Activated CD4-positive, alpha-beta memory T cell treated with anti-CD3 and anti-CD28 coated beads for 36 hours (primary cell): Measurements from ENCODE around the gene TM4SF5. TPM values are rescaled to one million over a fixed set of nuclear protein-coding genes. Genes with fewer than 3 reads are reported as not detected.

Experiments used
- CTCF ChIA-PET: fragments of 350-600 bp; sonication (Branson Sonifier 250); formaldehyde crosslinking; loops from one replicate; lab custom pipeline; 2021; ENCODE audit warnings: antibody characterized with exemption, inconsistent platforms; lab: Charles Lee
- POLR2A ChIA-PET: fragments of 350-600 bp; sonication (Branson Sonifier 250); formaldehyde crosslinking; loops from one replicate; lab custom pipeline; 2021; ENCODE audit warnings: antibody characterized with exemption; lab: Charles Lee
- DNase-seq: peaks from one replicate; pipeline ENCODE4 v3.0.0-alpha.2; 2020
- H3K27ac Mint-ChIP-seq: one replicate; pipeline ENCODE4 v1.8.0; 2021; ENCODE audit warnings: mixed read lengths
- H3K27me3 Mint-ChIP-seq: one replicate; pipeline ENCODE4 v1.8.0; 2021; ENCODE audit warnings: mixed read lengths
- H3K36me3 Mint-ChIP-seq: one replicate; pipeline ENCODE4 v1.8.0; 2021; ENCODE audit warnings: mixed read lengths
- H3K4me1 Mint-ChIP-seq: one replicate; pipeline ENCODE4 v1.8.0; 2021; ENCODE audit warnings: low read depth, mixed read lengths
- H3K4me3 Mint-ChIP-seq: one replicate; pipeline ENCODE4 v1.8.0; 2021; ENCODE audit warnings: mild to moderate bottlenecking, mixed read lengths
- H3K9me3 Mint-ChIP-seq: one replicate; pipeline ENCODE4 v1.8.0; 2021; ENCODE audit warnings: mixed read lengths
- intact Hi-C: fragments of 100-400 bp; cut with micrococcal nuclease; formaldehyde crosslinking; loops from one replicate; pipeline ENCODE4 v1.15.1; 2023
- total RNA-seq, 2 experiments: library from RNA; stranded (reverse); gene quantifications; one replicate each; pipeline ENCODE4 v1.2.3, GENCODE V29; 2021

The TM4SF5 gene
- total RNA-seq, 2 experiments from 2014 or later = not detected

DNA sequence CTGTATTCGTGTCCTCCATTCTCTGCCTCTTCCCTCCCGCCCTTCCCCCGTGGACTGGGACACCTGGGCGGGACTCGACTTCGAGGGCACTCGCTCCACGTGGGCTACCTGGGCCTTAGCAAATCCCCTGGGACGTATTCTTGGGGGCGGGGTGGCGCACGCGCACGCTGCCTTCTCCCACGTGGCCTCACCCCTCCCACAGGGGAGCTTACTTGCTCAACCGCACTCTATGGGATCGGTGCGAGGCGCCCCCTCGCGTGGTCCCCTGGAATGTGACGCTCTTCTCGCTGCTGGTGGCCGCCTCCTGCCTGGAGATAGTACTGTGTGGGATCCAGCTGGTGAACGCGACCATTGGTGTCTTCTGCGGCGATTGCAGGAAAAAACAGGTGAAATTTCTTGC is 11.0 kb downstream of the TM4SF5 start:
- peak; percentile 45 for DNase-seq
- no peak overlapping the region for H3K27ac Mint-ChIP-seq
- no peaks in the 10 kb centered on the region for H3K9me3 Mint-ChIP-seq
- H3K27me3 Mint-ChIP-seq = peaks cover 52% of the 10 kb centered on the region
- ChIA-PET CTCF (no interaction called here), POLR2A (no interaction called here)
- intact Hi-C loops = no loop called here
- no peaks in the 10 kb centered on the region for H3K36me3 Mint-ChIP-seq
- no peak overlapping the region for H3K4me3 Mint-ChIP-seq
- peaks cover 15% of the 10 kb centered on the region for H3K4me1 Mint-ChIP-seq

DNA sequence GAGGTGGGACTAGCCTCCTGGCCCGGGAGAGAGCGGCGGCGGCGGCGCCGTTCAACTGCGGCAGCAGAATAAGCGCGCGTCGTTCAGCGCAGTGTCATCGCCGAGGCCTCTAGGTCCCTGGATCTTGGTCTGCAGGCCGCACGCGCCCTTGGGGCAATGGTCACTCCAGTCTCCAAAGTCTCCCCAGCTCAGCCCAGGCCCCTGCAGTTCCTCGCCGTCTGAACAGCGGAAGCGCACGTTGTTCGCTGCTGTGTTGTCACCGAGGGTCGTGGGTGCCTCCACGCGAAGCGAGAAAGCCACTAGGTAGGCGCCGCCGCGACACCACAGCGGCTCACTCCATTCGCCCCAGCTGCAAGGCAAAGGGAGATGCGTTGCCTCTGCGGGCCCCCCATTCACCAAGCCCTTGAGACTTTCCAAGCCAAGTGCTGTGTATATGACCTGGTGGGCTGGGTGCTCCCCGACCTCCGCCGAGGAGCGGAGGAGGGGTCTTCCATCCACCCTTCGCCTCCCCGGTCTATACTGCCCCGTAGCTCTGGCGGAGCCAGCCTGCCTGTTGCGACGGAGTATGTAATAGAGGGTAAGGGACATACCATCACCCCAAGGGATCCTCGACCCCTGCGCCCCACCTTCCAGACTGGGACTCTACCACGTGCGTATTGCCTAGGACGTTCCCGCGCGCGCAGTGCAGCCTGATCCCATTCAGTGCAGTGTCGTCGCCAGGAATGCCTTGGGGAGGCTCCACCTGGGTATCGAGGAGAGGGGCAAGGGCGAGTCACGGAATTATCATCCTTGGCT is 13.8 kb downstream of the TM4SF5 start:
- CTCF ChIA-PET = interaction anchor here (1.3 kb wide), 1 partner anchor 54 kb away, joined by 4 read pairs; no protein-coding TSS in a partner anchor
- H3K27ac Mint-ChIP-seq = no peak overlapping the region
- no peaks in the 10 kb centered on the region for H3K9me3 Mint-ChIP-seq
- H3K36me3 Mint-ChIP-seq = no peaks in the 10 kb centered on the region
- intact Hi-C loops = loop anchor here (2.0 kb wide), 1 partner anchor 103 kb away; no protein-coding TSS in a partner anchor
- DNase-seq = no peak
- H3K4me1 Mint-ChIP-seq = peaks cover 22% of the 10 kb centered on the region
- POLR2A ChIA-PET = interaction anchor here (1.0 kb wide), 1 partner anchor 21 kb away, joined by 3 read pairs; the partner anchor contains the start of gene PLD2
- peak overlapping the region; percentile 32 for H3K4me3 Mint-ChIP-seq
- peaks cover 48% of the 10 kb centered on the region for H3K27me3 Mint-ChIP-seq

DNA sequence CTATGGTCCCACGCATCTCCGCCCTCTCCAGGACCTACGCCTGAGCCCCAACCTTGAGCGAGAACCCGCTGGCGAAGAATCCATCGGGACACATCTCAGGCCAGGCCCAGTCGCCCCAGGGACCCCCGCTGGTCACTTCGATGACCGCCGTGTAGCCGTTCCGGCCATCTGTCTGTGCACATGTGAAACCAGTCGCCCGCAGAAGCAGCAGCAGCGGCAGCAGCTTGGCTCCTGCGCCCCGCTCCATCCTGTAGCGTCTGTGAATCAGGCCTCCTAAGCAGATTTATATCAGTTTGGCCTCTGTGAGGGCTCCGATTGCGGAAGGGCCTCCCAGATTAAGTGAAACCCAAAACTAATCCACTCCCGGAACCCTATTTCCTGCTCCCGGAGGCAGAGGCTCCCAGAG is 14.4 kb downstream of the TM4SF5 start, which contains the start of gene VMO1:
Gene VMO1, minus strand, starts transcription at position 259 of the 406 bp plus-strand sequence. Its CDS starts 12 bp downstream, at position 247.
- intact Hi-C loops = loop anchor here (2.0 kb wide), 1 partner anchor 103 kb away; no protein-coding TSS in a partner anchor
- DNase-seq = no peak
- H3K4me3 Mint-ChIP-seq = peak within 1 kb of the TSS; percentile 32
- ChIA-PET CTCF (interaction anchor here (0.9 to 1.9 kb wide), 5 partner anchors 10 to 117 kb away, joined by 3 to 6 read pairs (median 4); partner anchors contain the start of genes CHRNE and PSMB6), POLR2A (interaction anchor here (1.0 kb wide), 1 partner anchor 20 kb away, joined by 3 read pairs; the partner anchor contains the start of gene PLD2)
- peaks cover 45% of the 10 kb centered on the region for H3K27me3 Mint-ChIP-seq
- no peaks in the 10 kb centered on the region for H3K9me3 Mint-ChIP-seq
- no peaks in the 10 kb centered on the region for H3K36me3 Mint-ChIP-seq
- peaks cover 28% of the 10 kb centered on the region for H3K4me1 Mint-ChIP-seq
- no peak within 1 kb of the TSS for H3K27ac Mint-ChIP-seq

DNA sequence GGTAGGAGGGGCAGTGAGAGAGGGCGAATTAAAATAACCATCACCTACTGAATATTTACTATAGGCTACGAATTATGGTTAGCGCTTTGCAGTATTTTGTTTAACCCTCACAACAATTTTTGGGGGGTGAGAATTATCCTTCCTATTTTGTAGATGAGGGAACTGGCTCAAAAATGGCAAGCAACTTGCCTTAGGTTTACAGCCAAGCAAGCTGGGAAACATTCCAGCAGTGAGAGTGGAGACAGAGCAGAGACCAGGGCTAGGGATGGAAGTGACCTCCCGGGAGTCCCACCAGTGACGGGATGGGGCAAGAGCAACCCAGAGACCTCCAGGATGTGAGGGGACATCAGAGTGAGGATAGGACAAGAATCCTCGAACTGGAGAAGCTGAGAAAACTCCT is 14.8 kb downstream of the TM4SF5 start:
- Mint-ChIP-seq H3K4me1 (peaks cover 31% of the 10 kb centered on the region), H3K9me3 (no peaks in the 10 kb centered on the region), H3K36me3 (no peaks in the 10 kb centered on the region), H3K4me3 (no peak overlapping the region), H3K27ac (no peak overlapping the region), H3K27me3 (peaks cover 45% of the 10 kb centered on the region)
- no peak for DNase-seq
- POLR2A ChIA-PET = interaction anchor here (1.0 kb wide), 1 partner anchor 20 kb away, joined by 3 read pairs; the partner anchor contains the start of gene PLD2
- intact Hi-C loops = loop anchor here (2.0 kb wide), 1 partner anchor 102 kb away; no protein-coding TSS in a partner anchor
- CTCF ChIA-PET = interaction anchor here (0.8 to 1.9 kb wide), 6 partner anchors 10 to 117 kb away, joined by 3 to 6 read pairs (median 4); partner anchors contain the start of genes CHRNE and PSMB6

DNA sequence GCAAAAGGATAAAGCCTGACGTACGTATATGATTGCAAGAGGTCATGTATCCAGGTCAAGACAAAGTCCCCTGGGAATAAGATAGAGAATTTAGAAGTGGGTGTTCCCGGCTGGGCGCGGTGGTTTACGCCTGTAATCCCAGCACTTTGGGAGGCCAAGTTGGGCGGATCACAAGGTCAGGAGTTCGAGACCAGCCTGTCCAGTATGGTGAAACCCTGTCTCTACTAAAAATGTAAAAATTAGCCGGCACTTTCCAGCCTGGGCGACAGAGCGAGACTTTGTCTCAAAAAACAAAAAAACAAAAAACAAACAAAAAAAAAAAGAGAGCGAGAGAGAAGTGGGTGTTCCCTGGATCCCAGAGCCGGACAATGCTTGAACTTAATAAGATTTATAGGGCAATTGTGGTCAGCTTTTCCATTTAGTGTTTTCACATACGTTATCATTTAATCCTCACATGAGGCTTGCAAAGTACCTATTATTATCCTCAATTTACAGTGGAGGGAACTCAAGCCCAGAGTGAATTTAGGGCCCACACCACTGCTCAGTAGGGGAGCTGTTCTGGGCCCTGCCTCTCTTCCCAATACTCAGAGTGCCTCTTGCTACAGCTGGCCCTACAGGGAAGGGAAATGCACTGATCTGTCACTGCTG is 16.6 kb downstream of the TM4SF5 start:
- no peak overlapping the region for H3K27ac Mint-ChIP-seq
- POLR2A ChIA-PET = no interaction called here
- H3K36me3 Mint-ChIP-seq = no peaks in the 10 kb centered on the region
- DNase-seq = no peak
- intact Hi-C loops = no loop called here
- CTCF ChIA-PET = interaction anchor here (1.0 to 1.9 kb wide), 5 partner anchors 19 to 152 kb away, joined by 3 to 6 read pairs (median 4); partner anchors contain the start of genes PLD2, RNF167 and SLC25A11
- H3K9me3 Mint-ChIP-seq = no peaks in the 10 kb centered on the region
- peaks cover 31% of the 10 kb centered on the region for H3K4me1 Mint-ChIP-seq
- H3K27me3 Mint-ChIP-seq = peaks cover 37% of the 10 kb centered on the region
- no peak overlapping the region for H3K4me3 Mint-ChIP-seq

DNA sequence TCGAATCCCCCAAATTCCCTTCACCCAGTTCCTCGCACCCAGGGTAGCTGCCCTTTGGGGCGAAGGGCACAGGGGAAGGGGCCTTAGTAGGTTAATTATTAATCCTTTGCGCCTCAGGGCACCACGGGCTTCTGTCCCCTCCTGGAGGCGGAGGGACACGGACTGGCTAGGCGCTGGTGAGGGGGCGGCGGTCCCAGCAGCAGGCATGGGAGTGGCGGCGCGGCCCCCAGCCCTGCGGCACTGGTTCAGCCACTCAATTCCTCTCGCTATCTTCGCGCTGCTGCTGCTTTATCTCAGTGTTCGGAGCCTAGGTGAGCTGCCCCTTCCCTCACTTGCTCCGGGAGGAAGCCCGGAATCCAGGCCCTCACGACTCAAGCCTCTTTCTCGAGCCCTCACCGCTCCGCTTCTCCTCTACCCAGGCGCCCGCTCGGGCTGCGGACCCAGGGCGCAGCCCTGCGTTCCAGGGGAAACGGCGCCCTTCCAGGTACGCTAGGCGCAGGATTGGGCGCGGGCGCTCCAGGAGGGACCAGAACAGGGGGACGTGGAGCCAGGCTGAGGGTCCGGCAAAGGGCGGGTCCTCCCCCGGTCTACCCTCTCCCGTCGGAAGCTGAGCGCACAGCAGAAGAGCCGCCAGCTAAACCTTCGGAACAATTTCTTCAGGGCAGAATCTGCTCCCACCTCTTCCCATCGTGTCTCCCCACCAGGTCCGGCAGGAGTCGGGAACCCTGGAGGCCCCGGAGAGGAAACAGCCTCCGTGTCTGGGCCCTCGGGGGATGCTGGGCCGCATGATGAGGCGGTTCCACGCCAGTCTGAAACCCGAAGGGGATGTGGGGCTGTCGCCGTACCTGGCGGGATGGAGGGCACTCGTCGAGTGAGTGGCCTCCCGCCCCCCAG is 17.4 kb downstream of the TM4SF5 start, which contains the start of gene GLTPD2:
Gene GLTPD2, plus strand, starts transcription at position 158 of the 894 bp plus-strand sequence. Its CDS starts 48 bp downstream, at position 206.
- H3K27ac Mint-ChIP-seq = no peak within 1 kb of the TSS
- H3K27me3 Mint-ChIP-seq = peaks cover 33% of the 10 kb centered on the region
- intact Hi-C loops = no loop called here
- no peaks in the 10 kb centered on the region for H3K36me3 Mint-ChIP-seq
- no peak for DNase-seq
- H3K4me3 Mint-ChIP-seq = peak within 1 kb of the TSS; percentile 77
- H3K9me3 Mint-ChIP-seq = no peaks in the 10 kb centered on the region
- ChIA-PET POLR2A (interaction anchor here (0.9 to 2.0 kb wide), 10 partner anchors 11 to 180 kb away, joined by 3 to 13 read pairs (median 5); partner anchors contain the start of genes ARRB2, C17orf107, CHRNE and CXCL16), CTCF (interaction anchor here (1.0 to 2.5 kb wide), 33 partner anchors 10 to 233 kb away, joined by 3 to 28 read pairs (median 5); partner anchors contain the start of genes ARRB2, C17orf107, MED11 and PELP1)
- H3K4me1 Mint-ChIP-seq = peaks cover 31% of the 10 kb centered on the region

DNA sequence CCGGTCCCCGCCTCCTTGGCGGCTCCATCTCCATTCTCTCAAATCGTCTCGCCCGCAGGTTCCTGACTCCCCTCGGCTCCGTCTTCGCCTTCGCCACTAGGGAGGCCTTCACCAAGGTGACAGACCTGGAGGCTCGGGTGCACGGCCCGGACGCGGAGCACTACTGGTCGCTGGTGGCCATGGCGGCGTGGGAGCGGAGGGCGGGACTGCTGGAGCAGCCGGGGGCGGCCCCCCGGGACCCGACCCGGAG is 17.9 kb downstream of the TM4SF5 start:
- Mint-ChIP-seq H3K27ac (no peak overlapping the region), H3K27me3 (peaks cover 27% of the 10 kb centered on the region), H3K4me1 (peaks cover 31% of the 10 kb centered on the region), H3K4me3 (peak overlapping the region; percentile 77), H3K36me3 (no peaks in the 10 kb centered on the region), H3K9me3 (no peaks in the 10 kb centered on the region)
- no peak for DNase-seq
- intact Hi-C loops = no loop called here
- ChIA-PET POLR2A (interaction anchor here (0.9 to 2.0 kb wide), 12 partner anchors 11 to 180 kb away, joined by 3 to 13 read pairs (median 5); partner anchors contain the start of genes ARRB2, C17orf107, CHRNE and CXCL16), CTCF (interaction anchor here (0.8 to 2.5 kb wide), 33 partner anchors 9 to 233 kb away, joined by 3 to 28 read pairs (median 5); partner anchors contain the start of genes ARRB2, C17orf107, MED11 and MINK1)

DNA sequence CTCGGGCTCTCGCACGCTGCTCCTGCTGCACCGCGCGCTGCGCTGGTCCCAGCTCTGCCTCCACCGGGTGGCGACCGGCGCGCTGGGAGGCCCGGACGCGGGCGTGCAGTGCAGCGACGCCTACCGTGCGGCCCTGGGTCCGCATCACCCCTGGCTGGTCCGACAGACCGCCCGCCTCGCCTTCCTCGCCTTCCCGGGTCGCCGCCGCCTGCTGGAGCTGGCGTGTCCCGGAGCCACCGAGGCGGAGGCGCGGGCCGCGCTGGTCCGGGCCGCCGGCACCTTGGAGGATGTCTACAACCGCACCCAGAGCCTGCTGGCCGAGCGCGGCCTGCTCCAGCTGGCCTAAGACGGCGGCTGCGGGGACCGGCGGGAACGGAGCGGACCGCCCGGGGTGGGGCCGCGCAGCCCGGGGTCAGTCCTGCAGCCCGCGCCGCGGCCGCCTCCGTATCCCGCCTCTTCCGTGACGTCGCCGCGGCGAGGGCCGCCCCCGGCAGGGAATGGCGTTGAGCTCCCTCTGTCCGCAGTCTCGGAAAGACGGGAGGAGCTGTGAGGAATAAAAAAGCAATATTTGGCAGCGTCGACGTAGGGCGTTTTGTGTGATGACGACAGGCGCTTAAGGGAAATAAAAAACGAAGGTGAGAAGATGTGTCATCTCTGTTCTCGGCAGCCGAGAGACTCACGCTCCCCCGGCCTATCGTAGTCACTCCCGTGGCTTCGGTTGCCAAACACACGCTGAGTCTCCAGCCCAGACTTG is 18.4 kb downstream of the TM4SF5 start:
- H3K27ac Mint-ChIP-seq = peak overlapping the region; percentile 82
- H3K27me3 Mint-ChIP-seq = peaks cover 25% of the 10 kb centered on the region
- H3K4me3 Mint-ChIP-seq = peak overlapping the region; percentile 73
- H3K36me3 Mint-ChIP-seq = no peaks in the 10 kb centered on the region
- H3K4me1 Mint-ChIP-seq = peaks cover 31% of the 10 kb centered on the region
- ChIA-PET CTCF (interaction anchor here (0.6 to 2.5 kb wide), 42 partner anchors 9 to 574 kb away, joined by 3 to 28 read pairs (median 5); partner anchors contain the start of genes ARRB2, C17orf107, CHRNE and MED11), POLR2A (interaction anchor here (0.6 to 2.0 kb wide), 19 partner anchors 10 to 204 kb away, joined by 3 to 13 read pairs (median 4); partner anchors contain the start of genes ARRB2, C17orf107, CHRNE and CXCL16)
- no peaks in the 10 kb centered on the region for H3K9me3 Mint-ChIP-seq
- peak; percentile 89 for DNase-seq
- intact Hi-C loops = loop anchor here (2.0 to 5.0 kb wide), 5 partner anchors 59 to 228 kb away; partner anchors contain the start of genes ARRB2, CHRNE, GGT6 and MED11

DNA sequence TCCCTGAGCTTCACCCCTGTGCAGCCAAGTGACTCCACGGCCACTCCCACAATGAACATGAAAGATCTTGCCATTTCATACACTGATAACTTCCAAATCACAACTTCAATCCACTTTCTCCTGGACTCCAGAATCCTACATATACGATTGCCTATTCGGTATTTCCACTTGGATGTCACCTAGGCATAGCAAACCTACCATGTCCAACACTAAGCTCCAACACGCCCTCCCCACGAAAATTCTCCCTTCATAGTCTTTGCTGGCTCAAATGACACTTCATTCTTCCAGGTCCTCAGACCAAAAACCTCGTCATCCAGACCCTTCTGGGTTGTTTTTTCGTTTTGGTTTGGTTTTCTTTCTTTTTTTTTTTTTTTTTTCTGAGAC is 19.0 kb downstream of the TM4SF5 start:
- ChIA-PET POLR2A (interaction anchor here (0.6 to 2.0 kb wide), 15 partner anchors 10 to 179 kb away, joined by 3 to 13 read pairs (median 5); partner anchors contain the start of genes ARRB2, C17orf107, CXCL16 and MED11), CTCF (interaction anchor here (0.6 to 2.5 kb wide), 32 partner anchors 8 to 575 kb away, joined by 3 to 28 read pairs (median 5); partner anchors contain the start of genes ARRB2, CHRNE, MED11 and MINK1)
- intact Hi-C loops = loop anchor here (2.0 to 5.0 kb wide), 5 partner anchors 60 to 228 kb away; partner anchors contain the start of genes ARRB2, CHRNE, GGT6 and MED11
- Mint-ChIP-seq H3K9me3 (no peaks in the 10 kb centered on the region), H3K27me3 (peaks cover 19% of the 10 kb centered on the region), H3K4me3 (peak overlapping the region; percentile 73), H3K36me3 (no peaks in the 10 kb centered on the region), H3K4me1 (peaks cover 32% of the 10 kb centered on the region), H3K27ac (peak overlapping the region; percentile 82)
- DNase-seq = no peak

DNA sequence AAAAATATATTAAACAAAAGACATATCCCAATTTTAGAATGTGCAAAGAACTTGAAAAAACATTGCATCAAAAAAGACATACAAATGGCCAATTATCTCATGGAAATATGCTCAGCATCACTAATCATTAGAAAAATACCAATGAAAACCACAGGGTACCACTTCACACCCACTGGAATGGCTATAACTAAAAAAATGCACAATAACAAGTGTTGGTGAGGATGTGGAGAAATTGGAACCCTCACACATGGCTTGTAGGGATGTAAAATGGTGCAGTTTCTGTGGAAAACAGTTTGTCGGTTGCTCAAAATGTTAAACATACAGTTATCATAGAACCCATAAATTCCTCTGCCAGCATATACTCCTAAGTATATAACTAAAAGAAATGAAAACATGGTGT is 23.5 kb downstream of the TM4SF5 start:
- peak overlapping the region; percentile 92 for H3K27ac Mint-ChIP-seq

More for the DNA sequence above, 23.5 kb downstream of the TM4SF5 start:
- POLR2A ChIA-PET = no interaction called here
- H3K4me1 Mint-ChIP-seq = peaks cover 18% of the 10 kb centered on the region
- H3K27me3 Mint-ChIP-seq = no peaks in the 10 kb centered on the region
- CTCF ChIA-PET = no interaction called here
- intact Hi-C loops = no loop called here
- H3K4me3 Mint-ChIP-seq = peak overlapping the region; percentile 99
- DNase-seq = no peak
- H3K9me3 Mint-ChIP-seq = no peaks in the 10 kb centered on the region
- peaks cover 8% of the 10 kb centered on the region for H3K36me3 Mint-ChIP-seq
